Medulla oblongata (tissue), 1 donor: ENCODE results near the gene PSIP1.
A peak's percentile ranks its signal among the peaks of the same experiment; 100 is the strongest.
"Not testable (repeated sequence)": the region's sequence is repeated elsewhere in the genome, so short reads cannot be mapped to it uniquely, and the experiment has no call there.

Experiments
- DNase-seq: peaks from one replicate; pipeline ENCODE4 v3.0.0-alpha.2; 2015; ENCODE audit errors: extremely low spot score

PSIP1 gene

DNA sequence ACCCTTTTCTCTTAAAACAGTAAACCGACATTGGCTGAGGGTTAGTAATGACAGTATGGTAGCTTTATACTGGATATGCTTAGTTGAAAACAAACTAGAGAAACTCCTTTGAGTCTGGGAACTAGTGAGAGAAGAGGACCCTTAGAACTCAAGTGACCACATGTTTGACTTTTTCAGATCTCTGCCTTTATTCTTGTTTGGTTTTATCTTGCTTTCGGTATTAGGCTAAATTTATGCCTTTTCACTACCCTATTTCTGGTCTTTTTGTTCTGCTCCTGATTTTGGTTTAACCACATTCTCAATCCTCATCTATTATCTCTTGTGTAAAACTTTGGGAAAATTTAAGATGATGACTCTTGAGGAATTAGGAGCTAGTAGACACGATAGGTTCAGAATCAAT lies 77.1 kb downstream of the PSIP1 start:
- DNase-seq = no peak

DNA sequence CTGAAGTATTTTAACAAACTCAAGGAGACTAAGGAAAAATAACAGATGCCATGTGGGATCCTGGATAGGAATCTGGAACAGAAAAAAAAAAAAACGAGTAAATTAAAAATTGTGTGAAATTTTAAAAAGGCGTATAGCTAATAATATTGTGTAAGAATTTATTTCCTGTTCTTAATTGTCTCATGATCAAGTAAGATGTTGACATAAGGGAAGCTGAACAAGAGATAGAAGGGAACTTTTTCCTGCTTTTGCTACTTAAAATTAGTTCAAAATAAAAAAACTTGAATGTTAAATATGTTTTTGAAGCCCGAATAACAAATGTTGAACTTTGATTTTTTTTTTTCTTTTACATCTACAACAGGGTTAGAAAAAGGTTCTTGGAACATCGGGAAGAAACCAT lies 77.6 kb downstream of the PSIP1 start:
- no peak for DNase-seq

DNA sequence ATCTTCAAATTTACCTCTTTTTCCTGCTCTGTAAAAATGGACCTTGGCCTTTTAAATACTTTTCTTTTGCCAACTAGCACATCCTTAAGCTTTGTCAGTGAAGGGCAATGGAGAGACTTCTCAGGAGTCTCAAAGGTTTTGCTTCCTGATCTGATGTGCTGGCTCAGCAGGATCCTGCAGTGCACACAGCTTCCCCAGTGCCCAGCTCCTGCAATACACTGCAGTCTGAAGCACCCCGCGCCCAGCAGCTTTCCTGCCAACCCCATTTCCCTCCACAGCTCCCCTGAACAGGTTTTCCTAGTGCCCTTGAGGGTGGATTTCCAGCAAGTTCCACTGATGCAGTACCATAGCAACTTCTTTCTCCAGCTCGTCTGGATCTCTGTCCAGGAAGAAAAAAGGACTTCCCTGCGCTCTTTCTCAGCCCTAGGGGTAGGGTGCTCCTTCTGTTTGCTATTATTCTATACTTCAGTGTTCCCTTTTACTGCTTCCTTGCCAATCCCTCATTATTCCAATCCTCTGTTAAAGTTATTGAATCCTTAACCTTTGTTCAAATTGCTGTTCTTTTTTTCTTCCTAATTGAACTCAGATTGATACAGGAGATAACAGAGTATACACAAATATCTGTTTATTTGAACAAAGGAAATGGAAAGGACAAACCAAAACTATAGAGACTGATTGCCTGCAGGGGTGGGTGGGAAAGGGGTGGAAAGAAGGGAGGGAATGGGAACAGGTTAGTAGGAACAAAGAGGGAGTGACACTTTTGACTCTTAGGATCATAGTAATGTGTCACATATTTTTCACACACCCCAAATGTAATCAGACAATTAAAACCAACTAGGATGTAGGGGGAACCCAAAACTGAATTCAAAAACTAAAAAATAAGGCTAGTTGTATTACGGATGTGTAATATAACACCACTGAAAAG lies 79.6 kb downstream of the PSIP1 start:
- peak; percentile 60 for DNase-seq

DNA sequence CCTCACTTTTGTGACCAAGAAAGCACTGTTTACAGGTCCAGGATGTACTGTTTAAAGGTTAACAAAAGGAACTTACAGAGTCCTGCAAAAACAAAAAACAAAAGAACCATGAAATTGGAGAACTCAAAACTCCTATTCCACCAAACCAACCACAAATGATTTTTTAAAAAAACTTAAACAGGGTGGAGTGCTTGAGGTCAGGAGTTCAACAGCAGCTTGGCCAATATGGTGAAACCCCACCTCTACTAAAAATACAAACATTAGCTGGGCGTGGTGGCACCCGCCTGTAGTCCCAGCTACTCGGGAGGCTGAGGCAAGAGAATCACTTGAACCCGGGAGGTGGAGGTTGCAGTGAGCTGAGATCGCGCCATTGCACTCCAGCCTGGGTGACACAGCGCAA lies 83.1 kb downstream of the PSIP1 start:
- not testable (repeated sequence) for DNase-seq

DNA sequence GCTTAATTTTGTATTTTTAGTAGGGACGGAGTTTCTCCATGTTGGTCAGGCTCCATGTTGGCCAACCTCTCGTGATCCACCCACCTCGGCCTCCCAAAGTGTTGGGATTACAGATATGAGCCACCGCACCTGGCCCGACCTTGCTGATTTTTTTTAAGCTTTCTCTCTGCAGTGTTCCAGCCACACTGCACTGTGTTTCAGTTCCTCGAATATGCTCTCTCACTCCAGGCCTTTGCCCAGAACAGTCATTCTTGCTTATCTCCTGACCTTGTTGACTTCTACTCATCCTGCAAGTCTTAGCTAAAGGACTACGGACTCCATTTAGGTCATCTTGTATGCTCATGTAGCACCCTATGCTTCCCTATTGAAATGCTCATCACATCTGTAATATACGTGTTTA lies 84.8 kb downstream of the PSIP1 start:
- DNase-seq = no peak

DNA sequence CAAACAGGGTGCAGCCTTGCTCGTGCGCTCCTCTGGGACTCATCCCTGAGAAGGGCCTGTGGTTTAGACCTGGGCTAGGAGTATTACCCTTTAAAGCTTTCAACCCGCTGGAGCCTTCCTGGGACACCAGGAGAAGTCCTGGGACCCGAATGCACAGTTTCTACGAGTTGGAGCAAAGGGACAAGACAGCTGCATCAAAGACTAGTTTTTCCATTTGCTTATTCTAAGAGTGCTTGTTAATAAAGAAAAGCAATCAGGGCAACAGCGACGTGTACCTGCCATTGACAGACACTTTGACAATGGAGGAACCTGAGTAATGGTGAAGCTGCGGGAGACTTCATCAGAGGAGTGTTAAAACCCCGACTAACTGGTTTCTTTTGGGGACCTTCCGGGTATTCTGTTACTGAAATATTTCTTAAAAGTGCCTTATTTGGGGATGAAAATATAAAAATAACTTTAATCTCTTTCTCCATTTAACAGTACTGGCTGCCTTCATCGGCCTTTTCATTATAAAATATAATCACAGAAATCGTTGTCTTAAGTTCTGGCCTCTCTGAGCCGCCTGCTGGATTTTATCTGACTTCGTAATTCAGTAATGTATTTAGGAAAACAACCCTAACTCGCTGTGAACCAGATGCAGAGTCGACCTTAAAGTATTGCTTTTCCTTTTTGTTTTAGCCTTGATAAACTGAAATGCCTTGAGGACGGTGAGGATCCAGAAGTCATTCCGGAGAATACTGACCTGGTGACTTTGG lies 87.4 kb downstream of the PSIP1 start:
- DNase-seq = peak; percentile 30

DNA sequence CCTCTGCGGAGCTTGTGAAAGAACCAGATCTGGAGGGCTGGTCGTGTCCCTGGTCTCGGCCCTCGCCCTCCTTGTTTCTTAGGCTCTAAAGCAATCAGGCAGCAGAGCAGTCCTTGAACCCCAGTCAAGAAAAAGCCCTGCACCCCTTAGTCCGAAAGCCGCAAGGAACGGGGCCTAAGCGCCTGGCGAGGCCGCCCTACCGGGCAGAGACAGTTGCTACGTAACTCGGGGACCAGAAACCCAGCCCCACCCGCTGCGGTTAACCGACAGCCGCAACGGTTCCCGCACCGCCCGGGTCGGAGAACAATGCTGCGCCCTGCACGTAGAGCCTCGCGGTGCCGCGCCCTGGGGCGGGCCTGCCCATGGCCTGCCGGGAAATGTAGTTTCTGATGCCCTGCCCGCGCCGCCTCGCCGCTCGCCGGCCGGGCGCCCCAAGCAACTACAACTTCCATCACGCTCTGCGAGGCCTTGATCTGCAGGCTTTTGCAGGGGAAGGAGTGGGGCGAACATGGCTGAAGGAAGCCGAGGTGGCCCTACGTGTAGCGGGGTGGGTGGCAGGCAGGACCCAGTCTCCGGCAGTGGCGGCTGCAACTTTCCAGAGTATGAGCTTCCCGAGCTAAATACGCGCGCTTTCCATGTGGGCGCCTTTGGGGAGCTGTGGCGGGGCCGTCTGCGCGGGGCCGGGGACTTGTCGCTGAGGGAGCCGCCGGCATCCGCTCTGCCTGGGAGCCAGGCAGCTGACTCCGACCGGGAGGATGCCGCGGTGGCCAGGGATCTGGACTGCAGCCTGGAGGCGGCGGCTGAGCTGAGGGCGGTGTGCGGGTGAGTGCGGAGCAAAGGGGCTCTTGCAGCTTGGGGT lies 88.2 kb downstream of the PSIP1 start, which contains the start of gene SNAPC3:
Gene SNAPC3, plus strand, starts transcription at position 505 of the 859 bp plus-strand sequence. Its CDS starts 4 bp downstream, at position 509.
- DNase-seq = peak; percentile 96

DNA sequence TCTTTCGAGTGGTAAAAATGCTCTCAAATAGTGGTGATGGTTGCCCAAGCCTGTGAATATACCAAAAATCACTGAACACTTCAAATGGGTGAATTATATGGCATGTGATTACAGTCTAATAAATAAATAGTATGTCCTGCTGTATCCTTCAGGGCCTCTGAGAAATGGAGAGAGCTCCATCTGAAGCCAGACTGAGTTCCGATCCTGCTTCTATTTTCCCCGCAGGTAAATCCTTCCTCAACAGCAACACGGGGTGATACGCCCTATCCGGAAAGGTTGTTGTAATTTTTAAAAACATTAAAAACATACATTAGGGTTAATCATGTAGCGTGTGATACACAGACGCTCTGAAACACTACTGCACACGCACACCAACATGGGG lies 88.8 kb downstream of the PSIP1 start:
- peak; percentile 15 for DNase-seq

DNA sequence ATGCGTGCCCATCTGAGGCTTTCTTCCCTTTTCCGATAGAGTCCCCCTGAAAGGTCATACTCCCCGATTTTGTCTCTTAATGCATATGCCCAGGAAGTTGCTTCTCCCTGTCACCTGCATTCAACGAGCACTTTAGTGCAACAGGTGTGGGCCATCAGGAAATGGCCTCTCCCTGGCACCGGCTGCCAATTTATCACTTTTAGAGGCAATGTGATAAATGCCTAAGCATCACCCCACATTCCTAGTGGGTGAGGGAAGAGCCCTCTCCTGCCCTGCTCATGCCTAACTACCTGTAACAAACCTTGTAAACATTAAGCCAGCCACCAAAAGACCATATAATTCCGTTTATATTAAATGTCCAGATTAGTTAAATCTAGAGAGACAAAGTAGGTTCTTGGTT lies 89.2 kb downstream of the PSIP1 start:
- DNase-seq = no peak

DNA sequence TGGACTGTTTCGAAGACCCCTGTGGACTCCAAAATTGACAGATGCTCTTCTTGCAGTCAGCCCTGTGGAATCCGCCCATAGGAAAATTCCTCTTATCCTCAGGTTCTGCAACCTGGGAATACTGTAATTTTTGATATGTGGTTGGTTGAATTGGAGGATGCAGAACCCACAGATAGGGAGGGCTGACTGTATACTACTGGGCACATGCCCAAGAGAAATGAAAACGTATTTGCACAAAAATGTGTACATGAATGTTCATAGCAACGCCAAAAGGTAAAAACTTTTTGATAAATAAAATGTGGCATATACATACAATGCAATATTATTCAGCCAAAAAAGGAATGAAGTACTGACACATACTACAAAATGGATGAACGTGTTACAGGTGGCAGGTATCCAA lies 90.0 kb downstream of the PSIP1 start:
- no peak for DNase-seq

DNA sequence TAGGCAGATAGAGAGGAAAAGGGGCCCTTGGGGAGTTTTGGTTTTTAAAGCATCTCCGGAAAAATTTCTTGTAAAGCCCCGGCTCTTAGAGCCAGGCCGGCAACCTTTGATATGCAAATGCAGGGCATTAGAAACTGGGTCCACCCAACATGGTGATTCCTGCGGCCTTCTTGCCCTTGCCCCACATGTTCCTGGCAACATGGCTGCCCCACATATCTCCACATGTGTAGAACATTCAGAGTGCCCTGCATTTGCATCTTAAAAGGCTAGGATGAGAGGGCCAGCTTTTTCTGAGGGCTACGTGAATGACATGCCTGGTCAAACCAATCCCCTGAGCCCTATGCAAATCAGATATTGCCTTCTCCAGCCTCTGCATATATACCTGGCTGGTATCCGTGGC lies 93.1 kb downstream of the PSIP1 start:
- no peak for DNase-seq

DNA sequence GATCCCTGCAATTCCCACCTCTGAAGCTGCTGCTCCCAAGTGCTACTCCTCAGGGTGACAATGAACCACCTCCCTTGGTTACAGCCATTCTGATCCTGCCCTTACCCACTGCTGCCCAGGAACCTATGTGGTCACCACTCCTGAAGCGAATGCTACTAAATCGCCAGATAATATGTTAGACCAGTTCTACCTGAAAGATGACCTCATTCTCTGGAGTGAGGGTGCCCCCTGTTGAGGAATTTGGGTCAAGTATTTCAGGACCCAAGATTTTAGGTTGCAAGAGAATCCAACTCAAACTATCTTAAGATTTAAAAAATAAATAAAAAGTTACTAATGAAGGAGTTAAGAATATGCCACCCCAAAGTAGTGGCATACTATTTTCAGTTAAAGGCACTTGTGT lies 93.9 kb downstream of the PSIP1 start:
- DNase-seq = peak; percentile 45
